AG10803 (cell line): ENCODE results near the gene SUPT5H.
"Not testable (repeated sequence)": the region's sequence is repeated elsewhere in the genome, so short reads cannot be mapped to it uniquely, and the experiment has no call there.

ENCODE experiments used
- DNase-seq: peaks from one replicate; pipeline ENCODE4 v3.0.0; 2010; ENCODE audit warnings: low read depth
- H3K4me3 ChIP-seq: 2 replicates; pipeline ENCODE4 v1.5.1; 2011; ENCODE audit warnings: mild to moderate bottlenecking, low read length, control low read depth
- CTCF ChIP-seq: conservative IDR thresholded peaks from 2 replicates; pipeline ENCODE4 v1.5.1; 2011; ENCODE audit warnings: mild to moderate bottlenecking, low read length, control low read depth, inconsistent platforms

The SUPT5H gene

GRCh38 chr19:39449116-39449797, 3.9 kb downstream of the SUPT5H start:
- TF ChIP-seq CTCF = no peak
- H3K4me3 ChIP-seq = no peak overlapping the region
- no peak for DNase-seq

- not testable (repeated sequence) for H3K4me3 ChIP-seq, DNase-seq
Measured at GRCh38 chr19:39451257-39451656, 5.9 kb downstream of the SUPT5H start.

- TF ChIP-seq CTCF = no peak
- H3K4me3 ChIP-seq = no peak overlapping the region
- no peak for DNase-seq
Measured at GRCh38 chr19:39463403-39463802, 18.0 kb downstream of the SUPT5H start.

- no peak for DNase-seq
- no peak for TF ChIP-seq CTCF
- H3K4me3 ChIP-seq = no peak overlapping the region
Measured at GRCh38 chr19:39465956-39466747, 20.8 kb downstream of the SUPT5H start.

GRCh38 chr19:39467941-39468340, 22.6 kb downstream of the SUPT5H start:
- no peak for DNase-seq
- TF ChIP-seq CTCF = no peak
- no peak overlapping the region for H3K4me3 ChIP-seq

- no peak for TF ChIP-seq CTCF
- H3K4me3 ChIP-seq = no peak overlapping the region
Measured at GRCh38 chr19:39469036-39469435, 23.7 kb downstream of the SUPT5H start.

GRCh38 chr19:39469567-39469966, 24.2 kb downstream of the SUPT5H start:
- no peak overlapping the region for H3K4me3 ChIP-seq
- TF ChIP-seq CTCF = no peak
- DNase-seq = no peak

More at GRCh38 chr19:39469036-39469435, 23.7 kb downstream of the SUPT5H start:
- DNase-seq = no peak
